Activated CD8-positive, alpha-beta memory T cell treated with anti-CD3 and anti-CD28 coated beads, Interleukin-2, amount 50 U/mL, for 24 hours (primary cell): ENCODE results near the gene GATAD2A.

Experiments used
- DNase-seq: peaks from one replicate; pipeline ENCODE4 v3.0.0-alpha.2; 2020; ENCODE audit errors: extremely low read depth

GATAD2A gene

DNA sequence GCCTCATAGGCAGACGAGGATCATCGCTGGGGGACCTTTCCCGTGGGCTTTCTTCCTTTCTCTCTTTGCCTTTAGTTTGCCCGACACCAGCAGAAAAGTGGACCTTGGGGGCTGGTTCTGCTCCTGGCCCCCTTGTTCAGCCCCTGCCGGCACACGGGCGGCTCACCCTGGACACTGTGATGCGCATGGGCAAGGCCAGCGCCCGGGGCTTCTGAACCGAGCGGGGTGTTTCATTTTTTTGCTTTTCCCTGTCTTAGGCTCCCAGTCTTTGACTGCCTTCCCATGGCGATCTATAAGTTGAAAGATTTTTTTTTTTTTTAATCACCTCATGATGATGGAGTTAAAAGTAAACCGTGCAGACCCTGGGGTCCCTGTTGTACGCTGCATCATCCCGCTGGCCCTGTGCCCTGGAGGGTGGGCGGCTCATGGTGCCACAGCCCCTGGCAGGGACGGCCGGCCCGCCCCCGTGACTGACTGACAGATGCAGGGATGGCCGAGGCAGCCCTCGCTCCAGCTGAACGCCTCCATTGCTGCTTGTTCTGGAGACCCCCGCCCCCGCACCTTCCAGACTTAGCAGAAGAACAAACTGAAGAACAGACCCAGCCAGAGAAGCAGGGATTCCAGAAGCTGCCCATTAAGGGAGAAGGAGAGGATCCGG, 100.3 kb downstream of the GATAD2A start:
- DNase-seq, result no peak

DNA sequence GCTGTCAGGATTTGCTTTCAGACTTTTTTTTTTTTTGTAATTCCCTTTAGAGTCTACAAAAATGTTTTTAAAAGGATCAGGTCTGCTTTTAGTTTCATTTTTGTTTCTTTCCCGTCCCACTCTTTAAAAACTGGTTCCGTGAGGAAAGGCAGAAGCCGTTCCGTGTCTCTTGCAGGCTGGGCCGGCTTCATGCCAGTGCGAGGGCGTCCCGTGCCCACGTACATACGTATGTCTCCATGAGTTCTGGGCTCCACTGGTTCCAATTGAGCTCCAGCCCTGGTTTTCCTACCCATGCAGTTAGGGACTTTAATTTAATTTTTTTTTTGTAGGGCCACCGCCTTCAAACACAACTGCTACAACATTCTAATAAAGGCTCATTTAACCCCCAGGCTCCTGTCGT, 101.1 kb downstream of the GATAD2A start:
- no peak for DNase-seq

DNA sequence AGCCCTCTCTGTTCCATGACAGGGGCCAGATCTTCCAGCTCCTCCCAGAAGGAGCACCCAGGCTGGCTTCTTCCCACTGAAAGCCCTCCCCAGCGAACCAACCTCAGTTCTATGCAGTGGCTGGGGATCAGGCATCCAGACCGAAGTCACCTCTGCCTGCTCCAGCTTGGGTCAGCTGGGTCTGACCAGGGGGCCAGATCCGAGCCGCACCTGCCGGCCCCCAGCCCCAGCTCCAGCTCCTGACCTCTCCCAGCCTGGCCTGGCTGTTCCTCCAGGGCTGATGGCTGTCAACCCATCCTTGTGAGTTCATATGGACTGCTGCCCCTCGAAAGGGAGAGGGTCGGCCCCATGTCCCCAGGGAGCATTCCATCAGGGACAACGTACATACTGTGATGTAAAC, 101.9 kb downstream of the GATAD2A start:
- DNase-seq, result no peak

DNA sequence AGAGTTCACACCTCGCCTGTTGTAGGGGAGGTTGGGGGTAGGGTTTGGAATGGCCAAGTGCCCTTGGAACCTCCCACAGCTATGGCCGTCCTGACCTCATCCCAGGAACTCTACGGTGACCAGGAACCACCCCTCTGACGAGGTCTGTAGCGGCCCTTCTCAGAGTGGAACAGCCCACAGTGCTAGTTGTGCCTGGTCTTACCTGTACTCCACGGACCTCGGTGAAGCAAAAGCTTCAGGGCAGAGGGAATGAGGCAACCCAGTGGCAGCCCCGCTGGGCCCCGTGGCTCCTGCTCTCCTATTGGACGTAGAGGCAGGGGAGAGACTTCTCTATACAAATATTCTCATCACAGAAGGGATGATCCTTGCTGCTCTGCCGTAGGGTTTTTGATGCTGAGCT, 102.7 kb downstream of the GATAD2A start:
- DNase-seq, result no peak

DNA sequence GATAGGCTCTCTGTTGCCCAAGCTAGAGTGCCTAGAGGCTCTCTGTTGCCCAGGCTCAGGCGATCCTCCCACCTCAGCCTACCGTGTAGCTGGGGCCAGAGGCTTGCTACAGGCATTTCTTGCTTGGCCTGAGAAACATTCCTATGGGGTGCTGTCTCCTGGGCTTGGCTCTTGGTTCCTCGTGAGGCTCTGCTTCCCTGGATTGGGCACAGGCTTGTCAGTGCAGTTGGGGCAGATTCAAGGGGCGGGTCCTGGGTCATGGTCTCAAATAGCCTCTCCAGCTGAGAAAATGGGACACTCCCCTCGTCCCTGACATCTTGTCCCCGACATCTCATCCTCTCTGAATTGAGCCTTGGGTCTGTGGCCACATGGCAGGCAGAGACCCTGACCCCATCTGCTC, 105.0 kb downstream of the GATAD2A start:
- no peak for DNase-seq

DNA sequence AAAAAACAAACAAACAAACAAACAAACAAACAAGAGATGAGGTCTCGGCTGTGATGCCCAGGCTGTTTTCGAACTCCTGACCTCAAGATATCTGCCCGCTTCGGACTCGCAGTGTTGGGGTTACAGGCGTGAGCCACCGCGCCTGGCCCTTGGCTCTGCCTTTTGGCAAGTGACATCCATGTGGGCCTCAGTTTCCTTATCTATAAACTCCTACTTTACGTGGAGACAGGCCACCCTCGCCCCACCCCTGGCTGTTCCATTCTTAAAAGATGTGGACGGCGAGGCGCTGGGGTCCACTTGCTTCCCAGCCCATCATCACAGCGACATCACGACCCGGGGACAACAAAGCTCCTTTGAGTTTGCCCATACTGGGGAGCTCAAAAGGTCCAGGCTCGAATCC, 108.2 kb downstream of the GATAD2A start:
- no peak for DNase-seq

DNA sequence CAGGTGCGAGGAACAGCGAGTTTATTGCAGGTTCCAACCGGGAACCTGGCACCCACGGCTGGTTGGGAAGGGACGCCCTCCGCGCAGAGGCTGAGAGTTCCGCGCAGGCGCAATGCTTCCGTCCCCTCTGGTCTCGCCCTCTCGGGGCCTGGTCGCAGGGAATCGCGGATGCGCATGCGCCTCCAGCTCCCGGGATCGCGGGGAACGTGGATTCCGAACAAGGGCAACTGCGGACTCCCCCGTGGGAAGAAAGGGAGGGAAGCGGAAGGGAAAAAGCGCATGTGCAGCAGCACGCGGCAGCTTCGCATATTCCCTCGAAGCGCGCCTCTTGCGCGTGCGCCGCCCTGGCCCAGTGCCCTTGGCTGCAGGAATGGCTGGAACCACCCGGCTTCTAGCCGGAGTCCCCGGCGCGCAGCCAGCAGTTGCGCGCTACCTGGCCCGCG, 108.8 kb downstream of the GATAD2A start:
- no peak for DNase-seq

DNA sequence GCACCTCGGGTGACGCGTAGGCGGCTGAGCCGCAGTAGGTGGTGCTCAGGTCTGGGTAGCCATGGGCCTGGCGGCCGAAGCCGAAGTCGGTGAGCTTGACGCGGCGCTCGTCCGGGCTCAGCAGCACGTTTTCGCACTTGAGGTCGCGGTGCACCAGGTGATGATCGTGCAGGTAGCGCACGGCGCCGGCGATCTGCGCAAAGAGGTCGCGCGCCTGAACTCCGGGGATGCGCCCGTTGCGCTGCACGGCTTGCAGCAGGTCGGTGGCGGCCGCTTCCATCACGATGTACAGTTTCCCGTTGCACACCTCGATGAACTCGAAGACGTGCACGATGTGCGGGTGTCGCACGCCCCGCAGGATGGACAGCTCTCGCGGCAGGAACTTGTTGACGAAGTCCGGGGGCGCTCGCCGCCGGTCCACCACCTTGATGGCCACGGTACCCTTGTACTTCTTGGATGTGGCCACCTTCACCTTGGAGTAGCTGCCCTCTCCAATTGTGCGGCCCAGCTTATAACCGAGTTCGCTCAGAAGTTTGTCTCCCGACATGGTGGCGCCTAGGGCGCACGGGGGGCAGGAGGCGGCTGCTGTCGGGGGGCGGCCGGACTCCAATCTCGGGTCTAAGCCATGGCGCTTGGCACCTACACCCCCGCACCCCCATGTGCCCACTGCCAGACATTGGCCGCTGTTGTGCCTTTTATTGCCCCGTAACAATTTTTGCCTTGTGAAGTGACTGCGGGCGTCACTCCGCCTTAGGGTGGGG, 109.6 kb downstream of the GATAD2A start, which contains the start of gene TSSK6:
TSSK6 (minus strand) TSS at position 668 of the 761 bp plus-strand sequence; CDS start at position 547, 121 bp downstream.
- DNase-seq, result no peak

DNA sequence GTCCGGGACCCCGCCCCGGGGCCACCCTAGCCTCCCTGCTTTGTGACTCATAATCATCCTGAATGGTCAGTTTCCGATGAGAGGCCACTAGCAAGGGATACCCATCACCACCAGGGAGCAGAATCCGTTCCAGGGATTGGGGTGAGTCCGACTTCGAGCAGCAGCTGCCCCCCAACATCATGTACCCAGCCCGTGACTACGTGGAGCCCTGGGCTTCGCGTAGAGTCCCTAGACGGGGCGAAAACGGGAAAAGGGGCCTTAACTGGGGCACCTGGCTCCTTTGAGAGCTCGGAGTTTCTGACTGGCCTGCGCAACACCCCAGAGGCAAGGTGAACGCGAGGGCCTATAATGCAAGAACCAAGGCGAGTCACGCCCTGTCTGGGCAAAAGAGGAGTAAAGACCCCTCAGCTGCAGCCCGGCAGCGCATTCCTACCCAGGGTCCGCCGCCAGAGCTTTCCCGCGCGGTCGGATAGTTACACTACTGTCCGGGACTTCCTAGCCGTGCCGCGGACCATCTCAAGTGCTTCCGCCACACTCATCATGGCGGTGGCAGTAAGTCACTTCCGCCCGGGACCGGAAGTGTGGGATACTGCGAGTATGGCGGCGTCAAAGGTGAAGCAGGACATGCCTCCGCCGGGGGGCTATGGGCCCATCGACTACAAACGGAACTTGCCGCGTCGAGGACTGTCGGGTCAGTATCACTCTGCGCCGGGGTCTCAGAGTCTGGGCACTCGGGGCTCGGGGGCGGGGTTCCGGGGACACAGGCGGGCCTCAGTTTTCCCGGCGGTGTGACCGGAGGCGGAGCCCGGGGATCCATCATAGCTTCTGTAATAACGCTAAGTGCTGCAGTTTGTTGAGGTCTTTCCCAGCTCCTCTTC, 110.4 kb downstream of the GATAD2A start, which contains the start of gene NDUFA13:
NDUFA13 (plus strand) TSS at position 584 of the 878 bp plus-strand sequence; CDS start at position 598, 14 bp downstream.
- peak; percentile 83 for DNase-seq

DNA sequence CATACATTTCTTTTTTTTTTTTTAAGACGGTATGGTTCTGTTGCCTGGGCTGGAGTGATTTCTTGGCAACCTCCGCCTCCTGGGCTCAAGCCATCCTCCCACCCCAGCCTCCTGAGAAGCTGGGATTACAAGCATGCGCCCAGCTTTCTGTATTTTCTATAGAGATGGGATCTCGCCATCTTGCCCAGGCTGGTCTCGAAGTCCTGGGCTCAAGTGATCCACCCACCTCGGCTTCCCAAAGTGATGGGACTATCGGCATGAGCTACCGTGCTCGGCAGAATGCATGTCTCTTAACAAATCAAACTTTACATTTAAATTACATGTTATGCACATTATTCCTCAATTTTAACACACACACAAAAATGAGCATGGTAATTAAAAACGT, 111.8 kb downstream of the GATAD2A start:
- DNase-seq, result no peak

DNA sequence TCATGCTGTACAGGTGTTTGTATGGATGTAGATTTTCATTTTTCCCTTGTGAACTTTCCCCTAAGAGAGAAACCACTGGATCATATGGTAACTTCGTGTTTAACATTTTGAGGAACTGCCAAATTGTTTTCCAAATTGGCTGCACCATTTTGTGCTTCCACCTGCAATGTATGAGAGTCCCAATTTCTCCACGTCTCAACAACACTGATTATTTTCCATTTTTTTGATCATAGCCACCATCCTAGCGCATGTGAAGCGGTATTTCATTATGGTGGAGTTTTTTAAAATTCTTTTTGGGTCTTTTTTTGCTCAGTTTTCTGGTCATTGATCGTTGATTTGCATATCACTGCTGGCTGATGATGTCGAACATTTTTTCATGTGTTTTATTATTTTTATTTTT, 115.5 kb downstream of the GATAD2A start:
- no peak for DNase-seq

DNA sequence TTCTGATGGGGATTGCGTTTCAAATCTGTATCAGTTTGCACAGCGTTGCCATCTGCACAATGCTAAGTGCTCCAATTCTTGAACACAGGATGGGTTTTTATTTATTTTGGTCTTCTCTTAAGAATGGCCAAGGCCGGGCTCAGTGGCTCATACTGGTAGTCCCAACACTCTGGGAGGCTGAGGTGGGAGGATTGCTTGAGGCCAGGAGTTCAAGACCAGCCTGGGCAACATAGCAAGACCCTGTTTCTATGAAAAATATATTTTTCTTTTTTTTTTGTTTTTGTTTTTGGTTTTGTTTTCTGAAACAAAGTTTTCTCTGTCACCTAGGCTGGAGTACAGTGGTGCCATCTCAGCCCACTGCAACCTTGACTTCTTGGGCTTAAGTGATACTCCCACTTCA, 117.7 kb downstream of the GATAD2A start:
- no peak for DNase-seq

DNA sequence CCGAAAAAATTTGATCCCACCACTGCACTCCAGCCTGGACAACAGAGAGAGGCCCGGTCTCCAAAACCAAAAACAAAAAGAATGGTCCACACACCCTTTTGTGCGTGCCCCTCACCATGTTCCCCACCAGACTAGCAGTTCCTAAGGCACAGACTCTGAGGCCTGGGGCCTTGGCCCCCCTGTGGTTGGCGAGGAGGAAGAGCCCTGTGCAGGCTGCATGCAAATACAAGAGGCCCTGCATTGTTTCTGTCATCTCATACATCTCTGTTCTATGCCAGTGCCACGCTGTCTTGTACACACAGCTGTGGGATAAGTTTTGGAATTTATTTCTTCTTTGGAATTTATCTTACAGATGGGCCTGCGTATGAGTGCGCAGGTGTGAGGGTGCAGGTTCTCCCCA, 118.6 kb downstream of the GATAD2A start:
- DNase-seq, result no peak

DNA sequence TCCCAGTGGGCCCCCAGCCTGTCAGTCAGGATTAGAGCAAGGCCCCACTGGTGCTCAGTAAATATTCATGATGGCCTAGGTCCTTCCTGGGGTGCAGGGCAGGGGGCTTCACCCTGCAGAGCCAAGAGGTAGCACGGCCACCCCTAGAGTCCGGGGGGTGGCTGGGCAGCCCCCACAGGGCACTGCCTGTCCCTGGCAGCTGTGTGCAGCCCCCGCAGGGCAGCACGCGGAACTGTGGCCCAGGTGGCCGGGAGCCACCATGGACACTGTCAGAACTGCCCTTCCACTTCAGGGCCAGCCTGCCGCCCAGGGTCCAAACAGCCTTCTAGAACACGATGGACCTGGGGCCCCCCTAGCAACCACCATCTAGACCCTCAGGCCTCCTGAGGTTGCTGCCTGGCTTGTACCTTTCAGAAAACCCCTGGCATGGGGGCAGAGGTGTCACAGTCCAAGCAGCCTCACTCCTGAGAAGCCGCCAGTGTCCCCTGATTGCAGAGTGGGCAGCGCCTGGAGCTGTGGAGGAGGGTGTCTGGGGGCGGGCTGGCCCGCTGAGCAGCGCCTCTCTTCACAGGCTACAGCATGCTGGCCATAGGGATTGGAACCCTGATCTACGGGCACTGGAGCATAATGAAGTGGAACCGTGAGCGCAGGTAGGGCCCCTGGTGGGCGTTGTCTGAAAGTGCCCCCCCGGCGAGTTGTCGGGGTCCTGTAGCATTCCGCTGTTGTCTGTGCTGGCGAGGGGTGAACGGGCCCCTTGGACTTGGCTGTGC, 120.3 kb downstream of the GATAD2A start:
- no peak for DNase-seq

DNA sequence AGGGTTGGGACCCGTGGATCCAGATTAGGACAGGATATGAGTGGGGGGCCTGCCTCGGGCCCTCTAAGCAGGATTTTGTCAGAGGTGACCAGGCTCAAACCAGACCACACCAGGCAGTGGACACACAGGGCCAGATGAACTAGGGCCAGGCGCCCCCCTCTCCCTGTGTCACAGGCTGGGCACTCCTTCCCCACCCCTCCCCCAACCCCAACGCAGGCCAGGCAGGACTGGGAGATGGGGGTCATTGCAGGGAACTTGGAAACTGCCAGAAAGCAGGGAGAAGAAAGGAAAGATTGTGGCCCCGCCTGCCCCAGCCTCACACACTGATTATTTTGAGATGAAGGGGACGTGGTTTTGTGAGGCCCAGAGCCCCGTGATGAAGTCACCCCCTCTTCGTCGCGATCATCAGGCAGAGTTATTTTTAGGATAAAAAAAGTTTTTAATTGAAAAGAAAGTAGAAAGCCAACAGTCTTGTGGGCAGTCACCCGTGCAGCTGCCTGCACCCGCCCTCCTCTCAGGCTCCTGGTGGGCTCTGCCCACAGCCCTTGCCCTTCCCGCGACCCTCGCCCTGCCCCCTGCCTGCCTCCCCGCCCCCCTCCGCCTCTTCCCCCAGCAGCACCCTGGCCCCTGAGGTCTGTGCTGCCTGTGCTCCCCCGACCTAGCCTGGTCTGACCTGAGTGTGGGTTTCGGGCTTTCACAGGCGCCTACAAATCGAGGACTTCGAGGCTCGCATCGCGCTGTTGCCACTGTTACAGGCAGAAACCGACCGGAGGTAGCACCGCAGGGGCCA, 121.3 kb downstream of the GATAD2A start:
- DNase-seq, result no peak

DNA sequence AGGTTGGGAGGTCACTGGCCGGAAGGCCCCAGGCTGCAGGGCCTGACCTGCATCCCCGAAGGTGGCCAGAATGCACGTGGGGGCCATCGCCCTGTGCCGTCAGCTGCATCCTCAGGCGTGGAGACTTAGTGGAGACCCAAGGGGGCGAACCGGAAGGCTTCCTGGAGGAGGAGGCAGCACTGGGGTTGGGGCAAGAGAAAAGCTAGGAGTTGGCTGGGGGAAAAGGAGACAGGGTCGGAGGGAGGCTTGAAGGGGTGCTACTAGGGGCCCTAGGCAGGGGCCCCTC, 121.8 kb downstream of the GATAD2A start:
- no peak for DNase-seq

DNA sequence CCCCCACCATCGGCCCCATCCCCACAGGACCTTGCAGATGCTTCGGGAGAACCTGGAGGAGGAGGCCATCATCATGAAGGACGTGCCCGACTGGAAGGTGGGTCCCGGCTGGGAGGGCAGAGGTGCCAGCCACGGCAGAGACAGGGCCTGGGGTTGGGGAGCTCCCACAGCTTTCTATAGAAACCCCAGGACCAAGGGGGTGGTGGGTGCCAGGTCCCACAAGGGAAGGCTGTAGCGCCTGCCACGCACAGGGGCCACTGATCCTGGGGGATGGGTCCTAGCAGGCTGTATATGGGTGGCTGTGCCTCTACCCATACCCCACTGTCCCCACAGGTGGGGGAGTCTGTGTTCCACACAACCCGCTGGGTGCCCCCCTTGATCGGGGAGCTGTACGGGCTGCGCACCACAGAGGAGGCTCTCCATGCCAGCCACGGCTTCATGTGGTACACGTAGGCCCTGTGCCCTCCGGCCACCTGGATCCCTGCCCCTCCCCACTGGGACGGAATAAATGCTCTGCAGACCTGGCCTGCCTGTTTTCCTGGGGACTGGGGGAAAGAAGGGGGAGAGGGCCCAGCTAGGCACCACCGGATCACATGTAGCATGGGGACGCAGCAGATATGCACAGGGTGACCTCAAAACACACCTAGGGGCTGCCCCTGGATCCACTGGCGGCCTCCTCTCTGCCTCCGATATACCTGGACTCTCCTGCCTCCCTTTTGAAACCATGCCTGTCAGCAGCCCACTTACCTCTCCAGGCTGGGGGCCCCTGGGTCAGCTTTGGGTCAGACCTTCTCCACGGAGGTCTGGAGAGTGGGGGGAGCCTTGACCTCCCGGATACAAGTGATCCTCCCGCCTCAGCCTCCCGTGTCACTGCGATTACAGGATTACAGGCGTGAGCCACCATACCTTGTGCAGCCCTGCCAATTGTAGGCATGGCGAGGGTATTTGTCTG, 122.5 kb downstream of the GATAD2A start:
- no peak for DNase-seq

DNA sequence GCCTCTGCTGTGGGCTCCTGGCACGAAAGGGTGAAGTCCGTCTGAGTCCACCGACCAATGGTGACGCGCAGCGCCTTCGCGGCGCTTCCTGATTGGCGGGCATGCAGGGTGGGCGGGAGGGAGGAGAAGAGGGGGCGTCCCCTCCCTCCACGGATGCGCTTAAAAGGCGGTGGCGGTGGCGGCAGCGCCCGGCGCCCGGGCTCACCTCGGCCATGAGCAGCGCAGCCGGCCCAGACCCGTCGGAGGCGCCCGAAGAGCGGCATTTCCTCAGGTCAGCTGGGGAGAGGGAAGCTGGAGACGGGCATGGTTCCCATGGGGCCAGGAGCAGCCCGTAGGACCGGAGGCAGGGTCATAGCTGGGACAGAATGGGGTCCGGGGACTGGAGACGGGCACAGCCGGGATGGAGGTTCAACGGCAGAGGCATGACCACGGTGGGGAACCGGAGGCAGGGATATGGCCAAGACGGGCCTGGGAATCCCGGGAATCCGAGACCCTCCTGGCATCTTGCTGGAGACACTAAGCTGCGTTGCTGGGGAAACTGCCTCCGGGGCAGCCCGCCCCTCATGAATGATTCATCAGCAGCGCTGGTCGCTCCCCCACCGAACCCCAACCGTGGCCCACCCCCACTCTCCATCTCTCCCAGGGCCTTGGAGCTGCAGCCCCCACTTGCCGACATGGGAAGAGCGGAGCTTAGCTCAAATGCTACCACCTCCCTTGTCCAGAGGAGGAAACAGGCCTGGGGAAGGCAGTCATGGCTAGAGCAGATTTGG, 123.4 kb downstream of the GATAD2A start, which contains the start of gene YJEFN3:
YJEFN3 (plus strand) TSS at position 191 of the 770 bp plus-strand sequence; CDS start at position 213, 22 bp downstream.
- DNase-seq, result no peak
